H9 (cell line): ENCODE results near the gene TMTC2. TPM values are rescaled to one million over a fixed set of nuclear protein-coding genes. Genes with fewer than 3 reads are reported as not detected.

Experiments
- DNase-seq: peaks from one replicate; pipeline ENCODE4 v3.0.0-alpha.2; 2017
- H2AFZ ChIP-seq: one replicate; pipeline ENCODE4 v1.6.1; 2013; ENCODE audit warnings: mild to moderate bottlenecking, low read length, control low read depth, moderate library complexity
- H2AK5ac ChIP-seq: 2 replicates; pipeline ENCODE4 v1.6.1; 2013; ENCODE audit warnings: low read length, control low read depth, mixed read lengths; ENCODE audit not compliant: insufficient read length
- H2BK120ac ChIP-seq: one replicate; pipeline ENCODE4 v1.6.1; 2013; ENCODE audit warnings: low read depth, mild to moderate bottlenecking, low read length, control low read depth, inconsistent platforms; ENCODE audit not compliant: poor library complexity, severe bottlenecking
- H2BK12ac ChIP-seq: 2 replicates; pipeline ENCODE4 v1.6.1; 2013; ENCODE audit warnings: low read length, control low read depth, mixed read lengths, low read depth; ENCODE audit not compliant: insufficient read length
- H2BK15ac ChIP-seq: 2 replicates; pipeline ENCODE4 v1.6.1; 2013; ENCODE audit warnings: low read depth, low read length, control low read depth
- H2BK20ac ChIP-seq: one replicate; pipeline ENCODE4 v1.6.1; 2013; ENCODE audit warnings: low read depth, mild to moderate bottlenecking, low read length, control low read depth, inconsistent platforms; ENCODE audit not compliant: poor library complexity, severe bottlenecking
- H2BK5ac ChIP-seq: 2 replicates; pipeline ENCODE4 v1.6.1; 2013; ENCODE audit warnings: low read length, control low read depth, mixed read lengths; ENCODE audit not compliant: insufficient read length
- H3K14ac ChIP-seq: 2 replicates; pipeline ENCODE4 v1.6.1; 2013; ENCODE audit warnings: low read length, control low read depth; ENCODE audit not compliant: insufficient read depth
- H3K18ac ChIP-seq: 2 replicates; pipeline ENCODE4 v1.6.1; 2013; ENCODE audit warnings: low read depth, mild to moderate bottlenecking, mixed read lengths, low read length, control low read depth; ENCODE audit not compliant: insufficient read length
- H3K23ac ChIP-seq: 2 replicates; pipeline ENCODE4 v1.6.1; 2013; ENCODE audit warnings: low read length, control low read depth, mixed read lengths, low read depth; ENCODE audit not compliant: insufficient read length
- H3K23me2 ChIP-seq: 2 replicates; pipeline ENCODE4 v1.6.1; 2013; ENCODE audit warnings: low read depth, mild to moderate bottlenecking, mixed read lengths, low read length, control low read depth; ENCODE audit not compliant: insufficient read length, poor library complexity, severe bottlenecking
- H3K27ac ChIP-seq: 2 replicates; pipeline ENCODE4 v1.5.1; 2013; ENCODE audit warnings: low read length, control low read depth, mixed read lengths, low read depth; ENCODE audit not compliant: insufficient read length
- H3K27me3 ChIP-seq: 2 replicates; pipeline ENCODE4 v1.6.1; 2013; ENCODE audit warnings: low read length, control low read depth, inconsistent platforms; ENCODE audit not compliant: insufficient read depth
- H3K4ac ChIP-seq: 2 replicates; pipeline ENCODE4 v1.6.1; 2013; ENCODE audit warnings: low read depth, mild to moderate bottlenecking, control low read depth, inconsistent platforms, low read length, moderate library complexity
- H3K4me1 ChIP-seq: 2 replicates; pipeline ENCODE4 v1.6.1; 2013; ENCODE audit warnings: low read length, control low read depth, inconsistent platforms; ENCODE audit not compliant: insufficient read depth
- H3K4me2 ChIP-seq: 2 replicates; pipeline ENCODE4 v1.6.1; 2013; ENCODE audit warnings: low read length, control low read depth, mixed read lengths; ENCODE audit not compliant: insufficient read length, insufficient read depth
- H3K56ac ChIP-seq: 2 replicates; pipeline ENCODE4 v1.6.1; 2013; ENCODE audit warnings: low read depth, mild to moderate bottlenecking, mixed read lengths, low read length, control low read depth; ENCODE audit not compliant: insufficient read length
- H3K79me1 ChIP-seq: 2 replicates; pipeline ENCODE4 v1.6.1; 2013; ENCODE audit warnings: low read depth, mild to moderate bottlenecking, moderate library complexity, low read length, control low read depth, inconsistent platforms; ENCODE audit not compliant: insufficient read depth, poor library complexity, severe bottlenecking
- H3K79me2 ChIP-seq: 2 replicates; pipeline ENCODE4 v1.6.1; 2013; ENCODE audit warnings: low read length, control low read depth, inconsistent platforms; ENCODE audit not compliant: insufficient read depth
- H3K9ac ChIP-seq: 2 replicates; pipeline ENCODE4 v1.6.1; 2013; ENCODE audit warnings: low read length, control low read depth, mixed read lengths; ENCODE audit not compliant: insufficient read length; ENCODE audit errors: extremely low read depth
- H3K9me3 ChIP-seq: one replicate; pipeline ENCODE4 v1.6.1; 2013; ENCODE audit warnings: low read depth, low read length, inconsistent platforms; ENCODE audit not compliant: control insufficient read depth
- H3T11ph ChIP-seq: one replicate; pipeline ENCODE4 v1.6.1; 2013; ENCODE audit warnings: mild to moderate bottlenecking, low read length, control low read depth, inconsistent platforms
- H4K20me1 ChIP-seq: one replicate; pipeline ENCODE4 v1.6.1; 2013; ENCODE audit not compliant: control insufficient read depth, insufficient read length, insufficient read depth
- H4K5ac ChIP-seq: 2 replicates; pipeline ENCODE4 v1.6.1; 2013; ENCODE audit warnings: low read depth, mild to moderate bottlenecking, mixed read lengths, low read length, control low read depth; ENCODE audit not compliant: insufficient read length
- H4K8ac ChIP-seq: replicated peaks from 2 replicates; pipeline ENCODE4 v1.6.1; 2013; ENCODE audit warnings: low read length, control low read depth, mixed read lengths, low read depth; ENCODE audit not compliant: insufficient read length
- H4K91ac ChIP-seq: 2 replicates; pipeline ENCODE4 v1.6.1; 2013; ENCODE audit warnings: low read depth, mild to moderate bottlenecking, moderate library complexity, mixed read lengths, low read length, control low read depth; ENCODE audit not compliant: insufficient read length
- H3K27ac Mint-ChIP-seq, 3 experiments: 2 replicates in 2 of 3; 3 replicates in 1 of 3; pipeline ENCODE4 v1.8.0; 2020 to 2021; ENCODE audit warnings: mixed read lengths in 3 of 3, mild to moderate bottlenecking in 1 of 3, moderate library complexity in 1 of 3
- H3K27me3 Mint-ChIP-seq: 2 replicates; pipeline ENCODE4 v1.8.0; 2021; ENCODE audit warnings: low read depth, mild to moderate bottlenecking, moderate library complexity, mixed read lengths
- H3K36me3 Mint-ChIP-seq, 3 experiments: 2 replicates in 2 of 3; 3 replicates in 1 of 3; pipeline ENCODE4 v1.8.0; 2020 to 2021; ENCODE audit warnings: low read depth in 3 of 3, mixed read lengths in 3 of 3; ENCODE audit not compliant: insufficient read depth in 1 of 3
- H3K4me1 Mint-ChIP-seq, 2 experiments: 2 replicates each; pipeline ENCODE4 v1.8.0; 2020; ENCODE audit warnings: mixed read lengths in 2 of 2
- H3K4me3 Mint-ChIP-seq, 2 experiments: 2 replicates in 1 of 2; 3 replicates in 1 of 2; pipeline ENCODE4 v1.8.0; 2020 to 2021; ENCODE audit warnings: mild to moderate bottlenecking in 2 of 2, mixed read lengths in 2 of 2, moderate library complexity in 1 of 2
- H3K9me3 Mint-ChIP-seq, 2 experiments: 2 replicates in 1 of 2; 3 replicates in 1 of 2; pipeline ENCODE4 v1.8.0; 2020; ENCODE audit warnings: mild to moderate bottlenecking in 2 of 2, mixed read lengths in 2 of 2, moderate library complexity in 1 of 2
- WGBS: extraction: QIAGEN DNeasy Blood & Tissue Kit; methylation state at CpG from one replicate; pipeline ENCODE4 v1.1.7; 2013; ENCODE audit warnings: missing lambda C conversion rate, low lambda C conversion rate, mixed read lengths; ENCODE audit not compliant: insufficient read length; ENCODE audit errors: extremely low coverage; 5-methylcytosine and 5-hydroxymethylcytosine counted together
- total RNA-seq: library from RNA; stranded (reverse); gene quantifications from 2 replicates; pipeline ENCODE4 v1.2.1, GENCODE V29; 2021
- TF ChIP-seq, protein P1 (sequence below): fragments of 200-600 bp; sonication (generic); conservative IDR thresholded peaks from 3 replicates; pipeline ENCODE4 v1.8.0; 2021; ENCODE audit warnings: antibody characterized with exemption, mild to moderate bottlenecking

TMTC2 gene
- total RNA-seq, 1 experiment from 2014 or later = 3.1 TPM

GRCh38 chr12:82688035-82688501 lies 1.4 kb downstream of the TMTC2 start:
- H3K4me3 Mint-ChIP-seq = peak overlapping the region; percentile 87 to 90
- Histone ChIP-seq H3K23me2 (peaks cover 16% of the 10 kb centered on the region), H3K23ac (no peak overlapping the region), H3K27ac (no peak overlapping the region), H3K4me2 (peak overlapping the region; percentile 95), H3K18ac (no peak overlapping the region), H3K56ac (no peak overlapping the region), H4K20me1 (no peaks in the 10 kb centered on the region), H3K4me1 (no peaks in the 10 kb centered on the region), H3K79me1 (no peaks in the 10 kb centered on the region), H2BK20ac (no peak overlapping the region), H4K5ac (no peak overlapping the region), H2BK5ac (no peak overlapping the region), H3K79me2 (no peaks in the 10 kb centered on the region), H3K14ac (no peak overlapping the region), H2BK12ac (no peak overlapping the region), H3T11ph (no peak overlapping the region), H3K9ac (peak overlapping the region; percentile 46), H2AFZ (no peak overlapping the region), H2AK5ac (no peak overlapping the region), H2BK15ac (no peak overlapping the region), H4K8ac (no peak overlapping the region), H2BK120ac (no peak overlapping the region), H4K91ac (no peak overlapping the region), H3K4ac (no peak overlapping the region), H3K27me3 (no peaks in the 10 kb centered on the region), H3K9me3 (no peaks in the 10 kb centered on the region)
- peaks cover 14 to 15% of the 10 kb centered on the region in 2 experiments for H3K4me1 Mint-ChIP-seq
- DNase-seq = no peak
- H3K9me3 Mint-ChIP-seq = no peaks in the 10 kb centered on the region
- no peak overlapping the region for H3K27ac Mint-ChIP-seq
- peaks cover 15% of the 10 kb centered on the region for H3K27me3 Mint-ChIP-seq
- peaks cover 0 to 5% (median 0%) of the 10 kb centered on the region in 3 experiments; a peak in 3 of 7 replicates for H3K36me3 Mint-ChIP-seq
- no CpG with 5 or more reads among the region's 12 CpGs for WGBS
- TF ChIP-seq, protein P1, sequence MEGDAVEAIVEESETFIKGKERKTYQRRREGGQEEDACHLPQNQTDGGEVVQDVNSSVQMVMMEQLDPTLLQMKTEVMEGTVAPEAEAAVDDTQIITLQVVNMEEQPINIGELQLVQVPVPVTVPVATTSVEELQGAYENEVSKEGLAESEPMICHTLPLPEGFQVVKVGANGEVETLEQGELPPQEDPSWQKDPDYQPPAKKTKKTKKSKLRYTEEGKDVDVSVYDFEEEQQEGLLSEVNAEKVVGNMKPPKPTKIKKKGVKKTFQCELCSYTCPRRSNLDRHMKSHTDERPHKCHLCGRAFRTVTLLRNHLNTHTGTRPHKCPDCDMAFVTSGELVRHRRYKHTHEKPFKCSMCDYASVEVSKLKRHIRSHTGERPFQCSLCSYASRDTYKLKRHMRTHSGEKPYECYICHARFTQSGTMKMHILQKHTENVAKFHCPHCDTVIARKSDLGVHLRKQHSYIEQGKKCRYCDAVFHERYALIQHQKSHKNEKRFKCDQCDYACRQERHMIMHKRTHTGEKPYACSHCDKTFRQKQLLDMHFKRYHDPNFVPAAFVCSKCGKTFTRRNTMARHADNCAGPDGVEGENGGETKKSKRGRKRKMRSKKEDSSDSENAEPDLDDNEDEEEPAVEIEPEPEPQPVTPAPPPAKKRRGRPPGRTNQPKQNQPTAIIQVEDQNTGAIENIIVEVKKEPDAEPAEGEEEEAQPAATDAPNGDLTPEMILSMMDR = no peak; the same call in 2 of the 3 replicates
